GM12874 (cell line): Measurements from ENCODE around the gene ITGA3.

Experiments
- TF ChIP-seq, protein P1 (sequence below): IDR thresholded peaks from 2 replicates; pipeline ENCODE4 v1.5.1; 2011; ENCODE audit warnings: low read depth, mild to moderate bottlenecking, control low read depth, low read length, moderate library complexity; ENCODE audit not compliant: insufficient read depth

ITGA3 gene

DNA sequence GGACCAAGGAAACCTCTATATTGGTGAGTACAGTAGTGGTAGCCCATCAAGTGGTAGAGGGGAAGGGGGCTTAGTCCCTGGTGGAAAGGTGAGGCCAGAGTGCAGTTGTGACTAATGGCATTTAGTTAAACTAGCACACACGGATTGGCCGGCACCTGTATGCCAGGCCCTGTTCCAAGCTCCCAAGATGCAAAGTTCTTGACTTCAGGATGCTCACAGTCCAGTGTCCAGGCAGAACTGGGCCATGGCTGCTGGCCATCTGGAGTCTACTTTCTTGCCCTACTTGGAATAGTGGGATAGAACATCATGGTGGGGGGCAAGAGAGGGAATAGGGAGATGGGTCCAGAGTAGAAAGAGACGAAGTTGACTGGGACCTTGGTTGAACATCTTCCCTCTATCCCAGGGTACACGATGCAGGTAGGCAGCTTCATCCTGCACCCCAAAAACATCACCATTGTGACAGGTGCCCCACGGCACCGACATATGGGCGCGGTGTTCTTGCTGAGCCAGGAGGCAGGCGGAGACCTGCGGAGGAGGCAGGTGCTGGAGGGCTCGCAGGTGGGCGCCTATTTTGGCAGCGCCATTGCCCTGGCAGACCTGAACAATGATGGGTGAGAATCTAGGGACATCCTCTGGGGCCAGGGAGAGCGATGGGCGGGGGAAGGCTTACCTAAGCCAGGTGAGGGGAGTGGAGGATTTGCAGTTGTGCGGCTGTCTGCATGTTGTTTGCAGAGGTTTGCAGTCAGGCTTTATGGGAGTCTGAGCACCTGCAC, 15.2 kb downstream of the ITGA3 start:
- TF ChIP-seq, protein P1, sequence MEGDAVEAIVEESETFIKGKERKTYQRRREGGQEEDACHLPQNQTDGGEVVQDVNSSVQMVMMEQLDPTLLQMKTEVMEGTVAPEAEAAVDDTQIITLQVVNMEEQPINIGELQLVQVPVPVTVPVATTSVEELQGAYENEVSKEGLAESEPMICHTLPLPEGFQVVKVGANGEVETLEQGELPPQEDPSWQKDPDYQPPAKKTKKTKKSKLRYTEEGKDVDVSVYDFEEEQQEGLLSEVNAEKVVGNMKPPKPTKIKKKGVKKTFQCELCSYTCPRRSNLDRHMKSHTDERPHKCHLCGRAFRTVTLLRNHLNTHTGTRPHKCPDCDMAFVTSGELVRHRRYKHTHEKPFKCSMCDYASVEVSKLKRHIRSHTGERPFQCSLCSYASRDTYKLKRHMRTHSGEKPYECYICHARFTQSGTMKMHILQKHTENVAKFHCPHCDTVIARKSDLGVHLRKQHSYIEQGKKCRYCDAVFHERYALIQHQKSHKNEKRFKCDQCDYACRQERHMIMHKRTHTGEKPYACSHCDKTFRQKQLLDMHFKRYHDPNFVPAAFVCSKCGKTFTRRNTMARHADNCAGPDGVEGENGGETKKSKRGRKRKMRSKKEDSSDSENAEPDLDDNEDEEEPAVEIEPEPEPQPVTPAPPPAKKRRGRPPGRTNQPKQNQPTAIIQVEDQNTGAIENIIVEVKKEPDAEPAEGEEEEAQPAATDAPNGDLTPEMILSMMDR = no peak

DNA sequence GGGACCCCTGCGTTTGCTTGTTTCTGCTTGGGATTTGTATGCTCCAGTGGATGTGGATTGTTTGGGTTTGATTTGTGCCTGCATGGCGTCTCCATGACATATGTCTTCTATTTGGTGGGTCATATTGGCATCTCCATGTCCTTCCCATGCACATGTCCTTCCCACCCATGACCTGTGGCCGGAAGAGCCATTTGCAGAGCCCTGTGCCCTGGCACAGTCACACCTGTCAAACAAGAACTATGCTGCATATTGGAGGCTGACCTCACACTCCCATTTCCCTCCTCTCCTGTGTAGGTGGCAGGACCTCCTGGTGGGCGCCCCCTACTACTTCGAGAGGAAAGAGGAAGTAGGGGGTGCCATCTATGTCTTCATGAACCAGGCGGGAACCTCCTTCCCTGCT, 15.8 kb downstream of the ITGA3 start:
- TF ChIP-seq, protein P1 = no peak

DNA sequence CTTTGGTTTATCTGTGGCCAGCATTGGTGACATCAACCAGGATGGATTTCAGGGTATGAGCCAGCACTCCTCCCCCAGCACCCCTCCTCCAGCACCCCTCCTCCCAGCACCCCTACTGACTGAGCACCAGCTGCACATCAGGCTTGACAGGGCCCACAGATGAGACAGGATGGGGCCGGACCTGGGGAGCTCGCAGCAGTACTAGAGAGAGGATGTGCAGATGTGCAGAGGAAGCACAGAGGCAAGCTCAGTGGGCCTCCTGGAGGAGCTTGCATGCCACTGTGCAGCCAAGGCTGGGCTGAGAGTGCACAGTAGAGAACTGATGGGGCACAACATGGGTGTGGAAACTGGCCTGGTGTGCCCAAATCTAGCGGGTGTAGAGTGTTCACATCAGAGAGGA, 16.2 kb downstream of the ITGA3 start:
- TF ChIP-seq, protein P1 = no peak

DNA sequence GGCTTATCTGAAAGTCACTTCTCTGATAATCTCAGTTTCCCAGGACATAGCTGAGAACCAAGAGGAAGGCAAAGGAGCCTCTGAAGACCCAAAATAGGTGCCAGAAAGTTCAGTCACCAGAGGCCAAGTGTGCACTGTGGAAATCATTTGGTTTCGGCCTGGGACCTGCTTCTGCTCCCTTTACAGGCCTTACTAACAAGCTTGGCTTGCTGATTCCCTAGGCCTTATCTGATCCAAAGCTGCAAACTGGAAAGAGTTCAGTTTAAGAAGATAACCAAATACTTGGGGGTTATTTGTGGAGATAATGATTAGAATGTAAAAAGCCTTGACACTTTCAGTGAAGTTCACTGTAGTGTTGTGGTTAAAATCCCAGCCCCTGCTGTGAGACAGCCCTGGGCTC, 17.0 kb downstream of the ITGA3 start:
- TF ChIP-seq, protein P1 = no peak

DNA sequence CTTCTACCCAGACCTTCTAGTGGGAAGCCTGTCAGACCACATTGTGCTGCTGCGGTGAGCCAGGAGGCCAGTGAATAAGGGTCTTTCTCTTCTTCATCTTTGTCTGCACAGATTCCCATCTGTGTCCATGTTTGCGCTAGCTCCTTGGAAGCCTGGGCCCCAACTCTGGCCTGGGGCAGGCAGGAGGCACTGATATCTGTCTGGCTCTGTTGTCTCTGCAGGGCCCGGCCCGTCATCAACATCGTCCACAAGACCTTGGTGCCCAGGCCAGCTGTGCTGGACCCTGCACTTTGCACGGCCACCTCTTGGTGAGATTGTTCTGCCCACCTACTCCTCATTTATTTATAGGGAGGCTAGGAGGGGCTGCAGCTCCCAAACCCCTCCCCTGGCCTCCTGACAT, 18.3 kb downstream of the ITGA3 start:
- TF ChIP-seq, protein P1 = no peak

DNA sequence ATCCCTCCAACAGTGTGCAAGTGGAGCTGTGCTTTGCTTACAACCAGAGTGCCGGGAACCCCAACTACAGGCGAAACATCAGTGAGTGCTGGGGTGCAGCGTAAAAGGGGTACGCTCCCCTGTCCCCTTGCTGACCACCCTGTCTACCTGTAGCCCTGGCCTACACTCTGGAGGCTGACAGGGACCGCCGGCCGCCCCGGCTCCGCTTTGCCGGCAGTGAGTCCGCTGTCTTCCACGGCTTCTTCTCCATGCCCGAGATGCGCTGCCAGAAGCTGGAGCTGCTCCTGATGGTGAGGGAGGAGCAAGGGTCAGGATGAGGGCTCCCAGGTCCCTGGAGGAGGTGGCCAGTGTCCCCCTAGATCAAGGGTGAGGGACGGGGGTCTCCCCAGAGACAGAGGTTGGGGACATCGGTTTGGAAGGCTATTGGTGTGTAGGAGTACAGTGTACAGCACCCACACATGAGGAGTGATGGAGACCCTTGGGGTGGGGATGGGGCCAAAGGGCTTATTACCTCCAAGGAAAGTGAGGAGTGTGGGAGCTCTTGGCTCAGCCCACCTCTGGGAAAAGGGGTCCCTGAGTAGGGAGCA, 19.6 kb downstream of the ITGA3 start:
- TF ChIP-seq, protein P1 = no peak

DNA sequence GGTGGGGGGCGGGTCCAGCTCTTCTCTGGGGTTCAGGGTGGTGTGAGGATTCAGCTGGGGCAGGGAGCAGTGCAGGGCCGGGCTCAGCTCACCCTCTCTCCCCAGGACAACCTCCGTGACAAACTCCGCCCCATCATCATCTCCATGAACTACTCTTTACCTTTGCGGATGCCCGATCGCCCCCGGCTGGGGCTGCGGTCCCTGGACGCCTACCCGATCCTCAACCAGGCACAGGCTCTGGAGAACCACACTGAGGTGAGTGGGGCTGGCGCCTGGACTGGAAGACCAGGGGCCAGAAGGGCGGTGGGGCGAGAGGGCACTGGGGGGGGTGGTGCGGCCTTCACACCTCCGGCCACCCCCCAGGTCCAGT, 20.3 kb downstream of the ITGA3 start:
- TF ChIP-seq, protein P1 = no peak
